Liver (tissue), 9 donors: ENCODE data around the gene STK24. TPM values are rescaled to one million over a fixed set of nuclear protein-coding genes. Genes with fewer than 3 reads are reported as not detected.

Experiments
- DNase-seq: peaks from one replicate; pipeline ENCODE4 v3.0.0-alpha.2; 2017; ENCODE audit warnings: low spot score
- H3K27ac ChIP-seq, 2 donors: one replicate each; pipeline ENCODE4 v1.7.0; 2013; ENCODE audit warnings: inconsistent platforms in 2 of 2, low read length in 2 of 2, control low read depth in 1 of 2, low read depth in 1 of 2, mild to moderate bottlenecking in 1 of 2
- H3K27me3 ChIP-seq, 4 donors: one replicate each; pipeline versions ENCODE4 v1.6.1 to v1.7.0; 2013; ENCODE audit warnings: low read length in 3 of 4, inconsistent platforms in 1 of 4, mild to moderate bottlenecking in 1 of 4, moderate library complexity in 1 of 4; ENCODE audit not compliant: control insufficient read depth in 4 of 4, insufficient read depth in 4 of 4
- H3K36me3 ChIP-seq, 4 donors: one replicate each; pipeline versions ENCODE4 v1.6.1 to v1.7.0; 2013; ENCODE audit warnings: low read length in 3 of 4, mild to moderate bottlenecking in 3 of 4, low read depth in 1 of 4, moderate library complexity in 1 of 4; ENCODE audit not compliant: control insufficient read depth in 4 of 4, insufficient read depth in 3 of 4
- H3K4me1 ChIP-seq, 4 donors: one replicate each; pipeline versions ENCODE4 v1.6.1 to v1.7.0; 2013; ENCODE audit warnings: low read length in 3 of 4, mild to moderate bottlenecking in 3 of 4, moderate library complexity in 1 of 4; ENCODE audit not compliant: control insufficient read depth in 4 of 4, insufficient read depth in 4 of 4
- H3K4me3 ChIP-seq, 3 donors: one replicate each; pipeline versions ENCODE4 v1.6.1 to v1.7.0; 2013; ENCODE audit warnings: low read length in 3 of 3, control low read depth in 1 of 3, low read depth in 1 of 3, mild to moderate bottlenecking in 1 of 3
- H3K9ac ChIP-seq, 2 donors: one replicate each; pipeline ENCODE4 v1.7.0; 2013; ENCODE audit warnings: low read length in 2 of 2, mild to moderate bottlenecking in 2 of 2, moderate library complexity in 2 of 2, control low read depth in 1 of 2, low read depth in 1 of 2
- H3K9me3 ChIP-seq, 4 donors: one replicate each; pipeline versions ENCODE4 v1.6.1 to v1.7.0; 2013; ENCODE audit warnings: low read length in 3 of 4; ENCODE audit not compliant: control insufficient read depth in 4 of 4
- CTCF ChIP-seq: fragments of 150-350 bp; IDR thresholded peaks from 2 replicates; pipeline ENCODE4 v1.5.1; 2017; ENCODE audit warnings: improper control_type of control experiment, low read depth, low read length; ENCODE audit not compliant: missing input control
- EGR1 ChIP-seq, 2 donors: IDR thresholded peaks; 2 replicates each; pipeline ENCODE4 v1.6.1; 2016 to 2018; ENCODE audit warnings: antibody characterized with exemption in 2 of 2, low read depth in 2 of 2
- FOXA1 ChIP-seq: IDR thresholded peaks from 2 replicates; pipeline ENCODE4 v1.6.1; 2016; ENCODE audit warnings: antibody characterized with exemption
- FOXA2 ChIP-seq: IDR thresholded peaks from 2 replicates; pipeline ENCODE4 v1.6.1; 2016; ENCODE audit warnings: antibody characterized with exemption
- GABPA ChIP-seq, 2 donors: IDR thresholded peaks in 1 of 2; conservative IDR thresholded peaks in 1 of 2; 2 replicates each; pipeline ENCODE4 v1.6.1; 2016; ENCODE audit warnings: antibody characterized with exemption in 2 of 2, mild to moderate bottlenecking in 1 of 2, moderate library complexity in 1 of 2
- HNF4A ChIP-seq, 2 donors: conservative IDR thresholded peaks; 2 replicates each; pipeline ENCODE4 v1.6.1; 2016; ENCODE audit warnings: antibody characterized with exemption in 2 of 2, mild to moderate bottlenecking in 2 of 2
- HNF4G ChIP-seq: IDR thresholded peaks from 2 replicates; pipeline ENCODE4 v1.6.1; 2016; ENCODE audit warnings: antibody characterized with exemption
- JUND ChIP-seq, 2 donors: IDR thresholded peaks; 2 replicates each; pipeline ENCODE4 v1.6.1; 2016; ENCODE audit warnings: antibody characterized with exemption in 2 of 2
- MAX ChIP-seq: IDR thresholded peaks from 2 replicates; pipeline ENCODE4 v1.6.1; 2016; ENCODE audit warnings: antibody characterized with exemption
- RAD21 ChIP-seq, 2 donors: IDR thresholded peaks; 2 replicates each; pipeline ENCODE4 v1.6.1; 2016; ENCODE audit warnings: antibody characterized with exemption in 2 of 2, mild to moderate bottlenecking in 2 of 2
- RXRA ChIP-seq, 2 donors: IDR thresholded peaks; 2 replicates each; pipeline ENCODE4 v1.6.1; 2017 to 2018; ENCODE audit warnings: antibody characterized with exemption in 2 of 2, mild to moderate bottlenecking in 1 of 2
- SP1 ChIP-seq: IDR thresholded peaks from 2 replicates; pipeline ENCODE4 v1.6.1; 2018; ENCODE audit warnings: antibody characterized with exemption, mild to moderate bottlenecking
- TAF1 ChIP-seq: conservative IDR thresholded peaks from 2 replicates; pipeline ENCODE4 v1.6.1; 2016; ENCODE audit warnings: antibody characterized with exemption, mild to moderate bottlenecking
- YY1 ChIP-seq: IDR thresholded peaks from 2 replicates; pipeline ENCODE4 v1.6.1; 2016; ENCODE audit warnings: antibody characterized with exemption, mild to moderate bottlenecking
- WGBS: extraction: QIAGEN DNeasy Blood & Tissue Kit; methylation state at CpG from one replicate; pipeline ENCODE4 v1.1.7; 2013; 5-methylcytosine and 5-hydroxymethylcytosine counted together
- polyA plus RNA-seq, 2 donors: library from polyadenylated mRNA; stranded (reverse) in 1 of 2; unstranded in 1 of 2; fragments of 200-250 nt in 1 of 2; fragments of >200 nt in 1 of 2; fragmentation: Nextera tagmentation in 1 of 2; extraction: Ambion mirVana in 1 of 2; gene quantifications; one replicate each; pipeline versions ENCODE4 v1.2.1 to v1.2.3, GENCODE V29; 2013 to 2015
- total RNA-seq, 2 donors: library from RNA; depleted of rRNA; stranded (reverse); fragments of >200 nt; gene quantifications; one replicate each; pipeline ENCODE4 v1.2.3, GENCODE V29; 2014
- TF ChIP-seq, protein P1 (sequence below): IDR thresholded peaks from 2 replicates; pipeline ENCODE4 v1.6.1; 2016; ENCODE audit warnings: antibody characterized with exemption
- donor health status: healthy.
- donor health status: healthy.
- donor health status: healthy.
- donor health status: healthy.
- donor health status: healthy.

The STK24 gene
- total and polyA plus RNA-seq, 4 donors = 6.4 to 43.3 (median 14.9) TPM

DNA sequence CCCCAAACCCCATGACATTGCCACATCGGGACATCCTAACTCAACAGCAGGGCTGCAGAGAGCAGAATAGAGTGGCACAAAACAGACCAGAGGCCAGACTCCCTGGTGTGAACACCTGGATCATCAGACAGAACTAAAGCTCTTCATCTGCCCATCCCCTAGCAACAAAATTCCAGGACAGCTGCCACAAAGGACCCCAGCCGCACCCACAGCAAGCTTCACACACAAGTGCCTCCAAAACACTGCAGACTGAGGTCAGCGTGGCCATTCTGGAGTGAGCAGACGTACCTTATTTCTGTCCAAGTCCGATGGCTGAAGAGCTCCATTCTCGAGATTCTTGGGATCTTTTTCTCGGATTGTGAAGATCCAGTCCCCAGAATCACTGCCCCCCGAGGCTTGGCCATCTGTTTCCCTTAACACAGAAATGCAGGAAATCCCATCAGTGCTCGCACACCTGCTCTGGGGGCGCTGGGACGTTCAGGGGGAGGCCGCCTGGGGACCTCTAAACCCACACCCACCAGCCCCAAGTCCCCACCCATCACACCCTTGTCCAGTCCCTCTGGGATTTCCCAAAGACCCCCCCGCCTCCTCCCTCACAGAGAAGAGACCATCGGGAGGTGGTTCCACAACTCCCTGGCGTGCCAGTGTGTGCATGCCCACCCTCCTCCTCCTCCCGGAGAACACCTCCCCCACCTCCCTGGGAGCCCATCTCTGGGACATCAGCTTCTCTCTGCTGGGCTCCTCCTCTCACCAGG is 115.2 kb downstream of the STK24 start:
- DNase-seq = no peak
- H3K27me3 ChIP-seq = no peaks in the 10 kb centered on the region
- H3K27ac ChIP-seq = no peak overlapping the region
- H3K36me3 ChIP-seq = peaks cover 12 to 56% (median 41%) of the 10 kb centered on the region in 4 donors
- no peak overlapping the region for H3K4me3 ChIP-seq
- TF ChIP-seq HNF4G = no peak
- no peak for TF ChIP-seq FOXA2
- TF ChIP-seq MAX = no peak
- no peak for TF ChIP-seq RAD21 (IDR thresholded peaks at IDR 0.05)
- TF ChIP-seq, protein P1, sequence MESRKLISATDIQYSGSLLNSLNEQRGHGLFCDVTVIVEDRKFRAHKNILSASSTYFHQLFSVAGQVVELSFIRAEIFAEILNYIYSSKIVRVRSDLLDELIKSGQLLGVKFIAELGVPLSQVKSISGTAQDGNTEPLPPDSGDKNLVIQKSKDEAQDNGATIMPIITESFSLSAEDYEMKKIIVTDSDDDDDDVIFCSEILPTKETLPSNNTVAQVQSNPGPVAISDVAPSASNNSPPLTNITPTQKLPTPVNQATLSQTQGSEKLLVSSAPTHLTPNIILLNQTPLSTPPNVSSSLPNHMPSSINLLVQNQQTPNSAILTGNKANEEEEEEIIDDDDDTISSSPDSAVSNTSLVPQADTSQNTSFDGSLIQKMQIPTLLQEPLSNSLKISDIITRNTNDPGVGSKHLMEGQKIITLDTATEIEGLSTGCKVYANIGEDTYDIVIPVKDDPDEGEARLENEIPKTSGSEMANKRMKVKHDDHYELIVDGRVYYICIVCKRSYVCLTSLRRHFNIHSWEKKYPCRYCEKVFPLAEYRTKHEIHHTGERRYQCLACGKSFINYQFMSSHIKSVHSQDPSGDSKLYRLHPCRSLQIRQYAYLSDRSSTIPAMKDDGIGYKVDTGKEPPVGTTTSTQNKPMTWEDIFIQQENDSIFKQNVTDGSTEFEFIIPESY = no peak
- no peak for TF ChIP-seq RXRA (IDR thresholded peaks at IDR 0.05)
- no peak for TF ChIP-seq FOXA1
- no peak for TF ChIP-seq SP1
- TF ChIP-seq JUND (IDR thresholded peaks at IDR 0.05) = no peak
- no peak for TF ChIP-seq YY1
- H3K9me3 ChIP-seq = no peaks in the 10 kb centered on the region
- peaks cover 0 to 3% (median 1%) of the 10 kb centered on the region in 4 donors for H3K4me1 ChIP-seq
- WGBS = 96% methylated on average over 16 of the region's 16 CpGs
- H3K9ac ChIP-seq = no peak overlapping the region

DNA sequence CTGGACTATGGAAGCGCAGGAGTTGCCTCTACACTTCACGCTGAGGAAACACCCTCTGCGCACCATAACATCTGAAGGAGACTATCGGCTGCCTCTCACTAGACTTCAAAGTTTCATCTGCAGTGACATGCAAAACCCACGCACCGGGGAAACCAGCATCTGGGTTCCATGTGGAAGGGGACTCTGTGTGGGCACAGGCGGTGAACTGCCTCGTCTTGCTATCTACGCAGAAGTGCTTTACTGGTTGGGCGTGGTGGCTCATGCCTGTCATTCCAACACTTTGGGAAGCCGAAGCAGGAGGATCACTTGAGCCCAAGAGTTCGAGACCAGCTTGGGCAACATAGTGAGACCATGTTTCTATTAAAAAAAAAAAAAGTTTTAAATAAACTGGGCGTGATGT is 116.4 kb downstream of the STK24 start:
- no peak for TF ChIP-seq JUND (IDR thresholded peaks at IDR 0.05)
- TF ChIP-seq HNF4A (conservative IDR thresholded peaks at IDR 0.05) = no peak
- TF ChIP-seq TAF1 = no peak
- no peak for TF ChIP-seq GABPA (IDR thresholded peaks at IDR 0.05 in 1 of 2, conservative IDR thresholded peaks at IDR 0.05 in 1 of 2)
- TF ChIP-seq FOXA1 = no peak
- TF ChIP-seq SP1 = no peak
- TF ChIP-seq EGR1 (IDR thresholded peaks at IDR 0.05; ENCODE audit: low read depth in 2 of 2) = no peak
- TF ChIP-seq CTCF = no peak
- no peak for TF ChIP-seq YY1
- 89% methylated on average over 13 of the region's 13 CpGs for WGBS
- Histone ChIP-seq H3K9ac (no peak overlapping the region), H3K4me1 (no peaks in the 10 kb centered on the region), H3K27ac (no peak overlapping the region), H3K27me3 (no peaks in the 10 kb centered on the region), H3K36me3 (peaks cover 12 to 64% (median 43%) of the 10 kb centered on the region in 4 donors), H3K9me3 (no peaks in the 10 kb centered on the region), H3K4me3 (no peak overlapping the region)
- no peak for DNase-seq
